Kidney capillary endothelial cell (primary cell): Measurements from ENCODE around the gene CTSH.
A peak's percentile ranks its signal among the peaks of the same experiment; 100 is the strongest.
"Not testable (repeated sequence)": the region's sequence is repeated elsewhere in the genome, so short reads cannot be mapped to it uniquely, and the experiment has no call there.

ENCODE experiments used
- DNase-seq: peaks from one replicate; pipeline ENCODE4 v3.0.0-alpha.2; 2018; ENCODE audit warnings: low spot score

CTSH gene

GRCh38 chr15:78921940-78922339 lies 22.9 kb downstream of the CTSH start:
- DNase-seq: no peak

GRCh38 chr15:78921517-78921916 lies 23.3 kb downstream of the CTSH start:
- no peak for DNase-seq

- DNase-seq: no peak
These were observed 27.0 kb downstream of the CTSH start for GRCh38 chr15:78917888-78918287.

GRCh38 chr15:78916088-78916487 lies 28.8 kb downstream of the CTSH start:
- no peak for DNase-seq

GRCh38 chr15:78915341-78916087 lies 29.3 kb downstream of the CTSH start:
- no peak for DNase-seq

GRCh38 chr15:78914027-78914764 lies 30.6 kb downstream of the CTSH start:
- no peak for DNase-seq

GRCh38 chr15:78913012-78913411 lies 31.8 kb downstream of the CTSH start:
- DNase-seq: no peak

GRCh38 chr15:78912316-78912715 lies 32.5 kb downstream of the CTSH start:
- DNase-seq: no peak

GRCh38 chr15:78910271-78910670 lies 34.6 kb downstream of the CTSH start:
- DNase-seq: no peak

GRCh38 chr15:78909791-78910228 lies 35.0 kb downstream of the CTSH start:
- peak; percentile 71 for DNase-seq

- DNase-seq: no peak
These were observed 35.6 kb downstream of the CTSH start for GRCh38 chr15:78909160-78909695.

- DNase-seq: no peak
These were observed 37.3 kb downstream of the CTSH start for GRCh38 chr15:78907577-78907976.

GRCh38 chr15:78906316-78906620 lies 38.6 kb downstream of the CTSH start:
- no peak for DNase-seq

- no peak for DNase-seq
These were observed 40.1 kb downstream of the CTSH start for GRCh38 chr15:78904599-78905358.

GRCh38 chr15:78902281-78903032 lies 42.4 kb downstream of the CTSH start:
- not testable (repeated sequence) for DNase-seq

GRCh38 chr15:78900819-78901533 lies 43.9 kb downstream of the CTSH start:
- not testable (repeated sequence) for DNase-seq

GRCh38 chr15:78898540-78898939 lies 46.3 kb downstream of the CTSH start:
- DNase-seq: no peak

- DNase-seq: no peak
These were observed 49.4 kb downstream of the CTSH start for GRCh38 chr15:78895471-78895870.

GRCh38 chr15:78893538-78893937 lies 51.3 kb downstream of the CTSH start:
- no peak for DNase-seq

GRCh38 chr15:78889000-78889399 lies 55.8 kb downstream of the CTSH start:
- no peak for DNase-seq

- DNase-seq: no peak
These were observed 63.2 kb downstream of the CTSH start for GRCh38 chr15:78881681-78882080.
